H9 (cell line): ENCODE results near the gene ICE1. TPM values are rescaled to one million over a fixed set of nuclear protein-coding genes. Genes with fewer than 3 reads are reported as not detected.

Experiments used
- DNase-seq: peaks from one replicate; pipeline ENCODE4 v3.0.0-alpha.2; 2017
- H2AFZ ChIP-seq: one replicate; pipeline ENCODE4 v1.6.1; 2013; ENCODE audit warnings: mild to moderate bottlenecking, low read length, control low read depth, moderate library complexity
- H2AK5ac ChIP-seq: 2 replicates; pipeline ENCODE4 v1.6.1; 2013; ENCODE audit warnings: low read length, control low read depth, mixed read lengths; ENCODE audit not compliant: insufficient read length
- H2BK120ac ChIP-seq: one replicate; pipeline ENCODE4 v1.6.1; 2013; ENCODE audit warnings: low read depth, mild to moderate bottlenecking, low read length, control low read depth, inconsistent platforms; ENCODE audit not compliant: poor library complexity, severe bottlenecking
- H2BK12ac ChIP-seq: 2 replicates; pipeline ENCODE4 v1.6.1; 2013; ENCODE audit warnings: low read length, control low read depth, mixed read lengths, low read depth; ENCODE audit not compliant: insufficient read length
- H2BK15ac ChIP-seq: 2 replicates; pipeline ENCODE4 v1.6.1; 2013; ENCODE audit warnings: low read depth, low read length, control low read depth
- H2BK20ac ChIP-seq: one replicate; pipeline ENCODE4 v1.6.1; 2013; ENCODE audit warnings: low read depth, mild to moderate bottlenecking, low read length, control low read depth, inconsistent platforms; ENCODE audit not compliant: poor library complexity, severe bottlenecking
- H2BK5ac ChIP-seq: 2 replicates; pipeline ENCODE4 v1.6.1; 2013; ENCODE audit warnings: low read length, control low read depth, mixed read lengths; ENCODE audit not compliant: insufficient read length
- H3K14ac ChIP-seq: 2 replicates; pipeline ENCODE4 v1.6.1; 2013; ENCODE audit warnings: low read length, control low read depth; ENCODE audit not compliant: insufficient read depth
- H3K18ac ChIP-seq: 2 replicates; pipeline ENCODE4 v1.6.1; 2013; ENCODE audit warnings: low read depth, mild to moderate bottlenecking, mixed read lengths, low read length, control low read depth; ENCODE audit not compliant: insufficient read length
- H3K23ac ChIP-seq: 2 replicates; pipeline ENCODE4 v1.6.1; 2013; ENCODE audit warnings: low read length, control low read depth, mixed read lengths, low read depth; ENCODE audit not compliant: insufficient read length
- H3K23me2 ChIP-seq: 2 replicates; pipeline ENCODE4 v1.6.1; 2013; ENCODE audit warnings: low read depth, mild to moderate bottlenecking, mixed read lengths, low read length, control low read depth; ENCODE audit not compliant: insufficient read length, poor library complexity, severe bottlenecking
- H3K27ac ChIP-seq: 2 replicates; pipeline ENCODE4 v1.5.1; 2013; ENCODE audit warnings: low read length, control low read depth, mixed read lengths, low read depth; ENCODE audit not compliant: insufficient read length
- H3K27me3 ChIP-seq: 2 replicates; pipeline ENCODE4 v1.6.1; 2013; ENCODE audit warnings: low read length, control low read depth, inconsistent platforms; ENCODE audit not compliant: insufficient read depth
- H3K4ac ChIP-seq: 2 replicates; pipeline ENCODE4 v1.6.1; 2013; ENCODE audit warnings: low read depth, mild to moderate bottlenecking, control low read depth, inconsistent platforms, low read length, moderate library complexity
- H3K4me1 ChIP-seq: 2 replicates; pipeline ENCODE4 v1.6.1; 2013; ENCODE audit warnings: low read length, control low read depth, inconsistent platforms; ENCODE audit not compliant: insufficient read depth
- H3K4me2 ChIP-seq: 2 replicates; pipeline ENCODE4 v1.6.1; 2013; ENCODE audit warnings: low read length, control low read depth, mixed read lengths; ENCODE audit not compliant: insufficient read length, insufficient read depth
- H3K56ac ChIP-seq: 2 replicates; pipeline ENCODE4 v1.6.1; 2013; ENCODE audit warnings: low read depth, mild to moderate bottlenecking, mixed read lengths, low read length, control low read depth; ENCODE audit not compliant: insufficient read length
- H3K79me1 ChIP-seq: 2 replicates; pipeline ENCODE4 v1.6.1; 2013; ENCODE audit warnings: low read depth, mild to moderate bottlenecking, moderate library complexity, low read length, control low read depth, inconsistent platforms; ENCODE audit not compliant: insufficient read depth, poor library complexity, severe bottlenecking
- H3K79me2 ChIP-seq: 2 replicates; pipeline ENCODE4 v1.6.1; 2013; ENCODE audit warnings: low read length, control low read depth, inconsistent platforms; ENCODE audit not compliant: insufficient read depth
- H3K9ac ChIP-seq: 2 replicates; pipeline ENCODE4 v1.6.1; 2013; ENCODE audit warnings: low read length, control low read depth, mixed read lengths; ENCODE audit not compliant: insufficient read length; ENCODE audit errors: extremely low read depth
- H3K9me3 ChIP-seq: one replicate; pipeline ENCODE4 v1.6.1; 2013; ENCODE audit warnings: low read depth, low read length, inconsistent platforms; ENCODE audit not compliant: control insufficient read depth
- H3T11ph ChIP-seq: one replicate; pipeline ENCODE4 v1.6.1; 2013; ENCODE audit warnings: mild to moderate bottlenecking, low read length, control low read depth, inconsistent platforms
- H4K20me1 ChIP-seq: one replicate; pipeline ENCODE4 v1.6.1; 2013; ENCODE audit not compliant: control insufficient read depth, insufficient read length, insufficient read depth
- H4K5ac ChIP-seq: 2 replicates; pipeline ENCODE4 v1.6.1; 2013; ENCODE audit warnings: low read depth, mild to moderate bottlenecking, mixed read lengths, low read length, control low read depth; ENCODE audit not compliant: insufficient read length
- H4K8ac ChIP-seq: replicated peaks from 2 replicates; pipeline ENCODE4 v1.6.1; 2013; ENCODE audit warnings: low read length, control low read depth, mixed read lengths, low read depth; ENCODE audit not compliant: insufficient read length
- H4K91ac ChIP-seq: 2 replicates; pipeline ENCODE4 v1.6.1; 2013; ENCODE audit warnings: low read depth, mild to moderate bottlenecking, moderate library complexity, mixed read lengths, low read length, control low read depth; ENCODE audit not compliant: insufficient read length
- H3K27ac Mint-ChIP-seq, 3 experiments: 2 replicates in 2 of 3; 3 replicates in 1 of 3; pipeline ENCODE4 v1.8.0; 2020 to 2021; ENCODE audit warnings: mixed read lengths in 3 of 3, mild to moderate bottlenecking in 1 of 3, moderate library complexity in 1 of 3
- H3K27me3 Mint-ChIP-seq: 2 replicates; pipeline ENCODE4 v1.8.0; 2021; ENCODE audit warnings: low read depth, mild to moderate bottlenecking, moderate library complexity, mixed read lengths
- H3K36me3 Mint-ChIP-seq, 3 experiments: 2 replicates in 2 of 3; 3 replicates in 1 of 3; pipeline ENCODE4 v1.8.0; 2020 to 2021; ENCODE audit warnings: low read depth in 3 of 3, mixed read lengths in 3 of 3; ENCODE audit not compliant: insufficient read depth in 1 of 3
- H3K4me1 Mint-ChIP-seq, 2 experiments: 2 replicates each; pipeline ENCODE4 v1.8.0; 2020; ENCODE audit warnings: mixed read lengths in 2 of 2
- H3K4me3 Mint-ChIP-seq, 2 experiments: 2 replicates in 1 of 2; 3 replicates in 1 of 2; pipeline ENCODE4 v1.8.0; 2020 to 2021; ENCODE audit warnings: mild to moderate bottlenecking in 2 of 2, mixed read lengths in 2 of 2, moderate library complexity in 1 of 2
- H3K9me3 Mint-ChIP-seq, 2 experiments: 2 replicates in 1 of 2; 3 replicates in 1 of 2; pipeline ENCODE4 v1.8.0; 2020; ENCODE audit warnings: mild to moderate bottlenecking in 2 of 2, mixed read lengths in 2 of 2, moderate library complexity in 1 of 2
- WGBS: extraction: QIAGEN DNeasy Blood & Tissue Kit; methylation state at CpG from one replicate; pipeline ENCODE4 v1.1.7; 2013; ENCODE audit warnings: missing lambda C conversion rate, low lambda C conversion rate, mixed read lengths; ENCODE audit not compliant: insufficient read length; ENCODE audit errors: extremely low coverage; 5-methylcytosine and 5-hydroxymethylcytosine counted together
- total RNA-seq: library from RNA; stranded (reverse); gene quantifications from 2 replicates; pipeline ENCODE4 v1.2.1, GENCODE V29; 2021
- TF ChIP-seq, protein P1 (sequence below): fragments of 200-600 bp; sonication (generic); conservative IDR thresholded peaks from 3 replicates; pipeline ENCODE4 v1.8.0; 2021; ENCODE audit warnings: antibody characterized with exemption, mild to moderate bottlenecking

ICE1 gene
- total RNA-seq, 1 experiment from 2014 or later, result 45.1 TPM

DNA sequence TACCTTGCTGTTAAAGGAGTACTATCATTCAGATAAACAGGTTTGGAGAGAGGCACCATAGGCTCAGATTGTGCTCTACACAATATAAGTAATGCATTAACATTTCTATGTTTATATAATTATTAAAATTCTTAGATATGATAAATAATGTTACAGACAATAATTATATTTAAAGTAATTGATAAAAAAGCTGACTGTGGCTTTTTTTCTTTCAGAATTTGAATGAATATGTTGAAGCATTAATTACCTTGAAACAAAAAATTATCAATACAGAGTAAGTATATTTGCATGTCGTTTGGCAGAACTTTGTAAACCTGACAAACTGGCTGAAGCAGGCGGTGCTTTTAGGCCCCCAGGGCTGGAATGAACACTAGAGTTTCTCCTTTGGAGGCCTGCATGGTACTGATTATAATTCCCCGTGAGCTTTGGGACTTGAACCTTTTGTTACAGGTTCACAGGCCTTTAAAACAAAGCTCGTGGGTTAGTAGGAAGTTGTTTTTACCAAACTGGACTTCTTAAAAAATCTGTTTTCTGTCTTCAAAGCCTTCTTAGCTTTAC, 13.8 kb downstream of the ICE1 start:
- H3K4ac ChIP-seq, result no peak overlapping the region
- no peak overlapping the region for H3K18ac ChIP-seq
- H2BK20ac ChIP-seq, result no peak overlapping the region
- DNase-seq, result no peak
- H4K20me1 ChIP-seq, result no peaks in the 10 kb centered on the region
- H2AFZ ChIP-seq, result no peak overlapping the region
- Mint-ChIP-seq H3K27ac (no peak overlapping the region), H3K4me1 (peaks cover 0 to 3% of the 10 kb centered on the region in 2 experiments; a peak in 1 of 4 replicates), H3K4me3 (no peak overlapping the region), H3K9me3 (no peaks in the 10 kb centered on the region), H3K36me3 (peaks cover 3 to 17% (median 14%) of the 10 kb centered on the region in 3 experiments; a peak in 5 of 7 replicates), H3K27me3 (no peaks in the 10 kb centered on the region)
- H2AK5ac ChIP-seq, result no peak overlapping the region
- no peak overlapping the region for H3K27ac ChIP-seq
- H2BK15ac ChIP-seq, result no peak overlapping the region
- H4K91ac ChIP-seq, result no peak overlapping the region
- no peak overlapping the region for H4K8ac ChIP-seq
- H3K9me3 ChIP-seq, result no peaks in the 10 kb centered on the region
- H2BK12ac ChIP-seq, result no peak overlapping the region
- H2BK5ac ChIP-seq, result no peak overlapping the region
- no peak overlapping the region for H2BK120ac ChIP-seq
- no CpG with 5 or more reads among the region's 4 CpGs for WGBS
- no peaks in the 10 kb centered on the region for H3K4me1 ChIP-seq
- no peak overlapping the region for H3K23ac ChIP-seq
- H3K4me2 ChIP-seq, result no peak overlapping the region
- no peak overlapping the region for H3K56ac ChIP-seq
- no peak overlapping the region for H3K9ac ChIP-seq
- no peak overlapping the region for H3T11ph ChIP-seq
- H3K79me1 ChIP-seq, result peaks cover 8% of the 10 kb centered on the region
- TF ChIP-seq, protein P1, sequence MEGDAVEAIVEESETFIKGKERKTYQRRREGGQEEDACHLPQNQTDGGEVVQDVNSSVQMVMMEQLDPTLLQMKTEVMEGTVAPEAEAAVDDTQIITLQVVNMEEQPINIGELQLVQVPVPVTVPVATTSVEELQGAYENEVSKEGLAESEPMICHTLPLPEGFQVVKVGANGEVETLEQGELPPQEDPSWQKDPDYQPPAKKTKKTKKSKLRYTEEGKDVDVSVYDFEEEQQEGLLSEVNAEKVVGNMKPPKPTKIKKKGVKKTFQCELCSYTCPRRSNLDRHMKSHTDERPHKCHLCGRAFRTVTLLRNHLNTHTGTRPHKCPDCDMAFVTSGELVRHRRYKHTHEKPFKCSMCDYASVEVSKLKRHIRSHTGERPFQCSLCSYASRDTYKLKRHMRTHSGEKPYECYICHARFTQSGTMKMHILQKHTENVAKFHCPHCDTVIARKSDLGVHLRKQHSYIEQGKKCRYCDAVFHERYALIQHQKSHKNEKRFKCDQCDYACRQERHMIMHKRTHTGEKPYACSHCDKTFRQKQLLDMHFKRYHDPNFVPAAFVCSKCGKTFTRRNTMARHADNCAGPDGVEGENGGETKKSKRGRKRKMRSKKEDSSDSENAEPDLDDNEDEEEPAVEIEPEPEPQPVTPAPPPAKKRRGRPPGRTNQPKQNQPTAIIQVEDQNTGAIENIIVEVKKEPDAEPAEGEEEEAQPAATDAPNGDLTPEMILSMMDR, result no peak
- H3K27me3 ChIP-seq, result no peaks in the 10 kb centered on the region
- H3K23me2 ChIP-seq, result no peaks in the 10 kb centered on the region
- H4K5ac ChIP-seq, result no peak overlapping the region
- H3K79me2 ChIP-seq, result peaks cover 12% of the 10 kb centered on the region; the same call in 1 of the 2 replicates
- no peak overlapping the region for H3K14ac ChIP-seq
